Upper lobe of left lung (tissue), 6 donors: Measurements from ENCODE around the gene CMTM4. TPM values are rescaled to one million over a fixed set of nuclear protein-coding genes. Genes with fewer than 3 reads are reported as not detected.

Source experiments
- ATAC-seq, 2 donors: fragments of 200-7000 bp; cut with Tn5 transposase; one replicate each; pipeline ENCODE4 v1.9.1; 2022; ENCODE audit warnings: mild to moderate bottlenecking in 2 of 2, moderate library complexity in 2 of 2; ENCODE audit not compliant: low FRiP score in 2 of 2
- DNase-seq, 2 donors: peaks; one replicate each; pipeline ENCODE4 v3.0.0-alpha.2; 2019 to 2020
- H3K27ac ChIP-seq, 4 donors: fragments of 200-600 bp; sonication (generic); one replicate each; pipeline ENCODE4 v1.5.1; 2016 to 2019
- H3K27me3 ChIP-seq, 4 donors: fragments of 200-600 bp; sonication (generic); one replicate each; pipeline ENCODE4 v1.5.1; 2017 to 2019
- H3K36me3 ChIP-seq, 4 donors: fragments of 200-600 bp; sonication (generic); one replicate each; pipeline ENCODE4 v1.5.1; 2016 to 2019
- H3K4me1 ChIP-seq, 4 donors: fragments of 200-600 bp; sonication (generic); one replicate each; pipeline ENCODE4 v1.5.1; 2018 to 2019
- H3K4me3 ChIP-seq, 4 donors: fragments of 200-600 bp; sonication (generic); one replicate each; pipeline ENCODE4 v1.5.1; 2017 to 2019; ENCODE audit warnings: mild to moderate bottlenecking in 2 of 4, moderate library complexity in 1 of 4
- H3K9me3 ChIP-seq, 4 donors: fragments of 200-600 bp; sonication (generic); one replicate each; pipeline ENCODE4 v1.5.1; 2018 to 2019
- EP300 ChIP-seq, 4 donors: sonication (generic); formaldehyde crosslinking; IDR thresholded peaks; one replicate each; pipeline ENCODE4 v1.5.1; 2017; ENCODE audit warnings: antibody characterized with exemption in 4 of 4, control low read depth in 2 of 4
- POLR2A ChIP-seq, 4 donors: fragments of 450-650 bp; IDR thresholded peaks; one replicate each; pipeline ENCODE4 v1.5.1; 2016 to 2017; ENCODE audit warnings: antibody characterized with exemption in 4 of 4, mild to moderate bottlenecking in 2 of 4
- POLR2AphosphoS5 ChIP-seq, 2 donors: sonication (generic); formaldehyde crosslinking; IDR thresholded peaks; one replicate each; pipeline ENCODE4 v1.5.1; 2017; ENCODE audit warnings: antibody characterized with exemption in 2 of 2
- WGBS, 2 donors: methylation state at CpG; one replicate each; pipeline ENCODE4 v1.1.5; 2017 to 2018; 5-methylcytosine and 5-hydroxymethylcytosine counted together
- total RNA-seq, 6 donors: library from RNA; depleted of rRNA in 4 of 6; stranded (reverse); fragments of >200 nt in 4 of 6; gene quantifications; one replicate each; pipeline versions ENCODE4 v1.1.0 to v1.2.1, GENCODE V29; 2016 to 2021
- TF ChIP-seq, protein P1 (sequence below), 6 experiments: fragments of 450-650 bp in 4 of 6; fragments of 200-600 bp in 2 of 6; sonication (generic) in 2 of 6; IDR thresholded peaks; one replicate each; pipeline ENCODE4 v1.5.1; 2016 to 2019; ENCODE audit warnings: antibody characterized with exemption in 6 of 6
- donor health status: DM: no; HTN: no; CAD: no; lungs with moderate emphysema.
- donor health status: DM: no; HTN: yes; CAD: no; lungs with severe emphysema.

CMTM4 gene
- total RNA-seq, 6 donors from 2014 or later: 35.6 to 82.1 (median 55.1) TPM

DNA sequence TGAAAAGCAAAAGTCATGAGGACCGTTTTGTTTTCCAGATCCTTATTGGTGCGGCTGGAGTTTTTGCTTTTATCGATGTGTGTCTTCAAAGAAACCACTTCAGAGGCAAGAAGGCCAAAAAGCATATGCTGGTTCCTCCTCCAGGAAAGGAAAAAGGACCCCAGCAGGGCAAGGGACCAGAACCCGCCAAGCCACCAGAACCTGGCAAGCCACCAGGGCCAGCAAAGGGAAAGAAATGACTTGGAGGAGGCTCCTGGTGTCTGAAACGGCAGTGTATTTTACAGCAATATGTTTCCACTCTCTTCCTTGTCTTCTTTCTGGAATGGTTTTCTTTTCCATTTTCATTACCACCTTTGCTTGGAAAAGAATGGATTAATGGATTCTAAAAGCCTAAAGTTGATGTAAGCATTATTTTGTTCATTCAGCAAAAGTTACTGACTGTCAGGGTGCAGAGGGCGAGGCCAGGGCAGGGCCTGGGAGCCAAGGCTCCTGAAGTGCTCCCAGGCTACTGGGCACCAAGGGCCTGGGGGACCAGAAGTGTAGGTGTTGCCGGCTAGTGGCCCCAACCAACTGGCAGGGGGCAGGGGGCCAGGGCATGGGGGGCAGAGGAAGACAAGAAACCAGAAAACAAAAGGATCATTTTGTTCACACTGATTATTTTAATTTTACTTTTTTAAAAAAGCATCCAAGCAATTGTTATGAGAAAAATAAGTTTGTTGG, 108.5 kb downstream of the CMTM4 start:
- ATAC-seq (no peak), DNase-seq (no peak)
- TF ChIP-seq POLR2AphosphoS5 (IDR thresholded peaks at IDR 0.05) (no peak), POLR2A (IDR thresholded peaks at IDR 0.05) (no peak), EP300 (IDR thresholded peaks at IDR 0.05) (no peak)
- TF ChIP-seq, protein P1, sequence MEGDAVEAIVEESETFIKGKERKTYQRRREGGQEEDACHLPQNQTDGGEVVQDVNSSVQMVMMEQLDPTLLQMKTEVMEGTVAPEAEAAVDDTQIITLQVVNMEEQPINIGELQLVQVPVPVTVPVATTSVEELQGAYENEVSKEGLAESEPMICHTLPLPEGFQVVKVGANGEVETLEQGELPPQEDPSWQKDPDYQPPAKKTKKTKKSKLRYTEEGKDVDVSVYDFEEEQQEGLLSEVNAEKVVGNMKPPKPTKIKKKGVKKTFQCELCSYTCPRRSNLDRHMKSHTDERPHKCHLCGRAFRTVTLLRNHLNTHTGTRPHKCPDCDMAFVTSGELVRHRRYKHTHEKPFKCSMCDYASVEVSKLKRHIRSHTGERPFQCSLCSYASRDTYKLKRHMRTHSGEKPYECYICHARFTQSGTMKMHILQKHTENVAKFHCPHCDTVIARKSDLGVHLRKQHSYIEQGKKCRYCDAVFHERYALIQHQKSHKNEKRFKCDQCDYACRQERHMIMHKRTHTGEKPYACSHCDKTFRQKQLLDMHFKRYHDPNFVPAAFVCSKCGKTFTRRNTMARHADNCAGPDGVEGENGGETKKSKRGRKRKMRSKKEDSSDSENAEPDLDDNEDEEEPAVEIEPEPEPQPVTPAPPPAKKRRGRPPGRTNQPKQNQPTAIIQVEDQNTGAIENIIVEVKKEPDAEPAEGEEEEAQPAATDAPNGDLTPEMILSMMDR (IDR thresholded peaks at IDR 0.05): no peak
- Histone ChIP-seq H3K27me3 (no peaks in the 10 kb centered on the region), H3K4me3 (peak overlapping the region in 1 of 4 donors; percentile 3), H3K27ac (peak overlapping the region in 3 of 4 donors; percentile 15 to 69 (median 27)), H3K9me3 (no peaks in the 10 kb centered on the region), H3K4me1 (peaks cover 11 to 24% (median 23%) of the 10 kb centered on the region in 4 donors), H3K36me3 (no peaks in the 10 kb centered on the region)
- 58 to 75% methylated on average over 7 of the region's 7 CpGs for WGBS, 2 donors

DNA sequence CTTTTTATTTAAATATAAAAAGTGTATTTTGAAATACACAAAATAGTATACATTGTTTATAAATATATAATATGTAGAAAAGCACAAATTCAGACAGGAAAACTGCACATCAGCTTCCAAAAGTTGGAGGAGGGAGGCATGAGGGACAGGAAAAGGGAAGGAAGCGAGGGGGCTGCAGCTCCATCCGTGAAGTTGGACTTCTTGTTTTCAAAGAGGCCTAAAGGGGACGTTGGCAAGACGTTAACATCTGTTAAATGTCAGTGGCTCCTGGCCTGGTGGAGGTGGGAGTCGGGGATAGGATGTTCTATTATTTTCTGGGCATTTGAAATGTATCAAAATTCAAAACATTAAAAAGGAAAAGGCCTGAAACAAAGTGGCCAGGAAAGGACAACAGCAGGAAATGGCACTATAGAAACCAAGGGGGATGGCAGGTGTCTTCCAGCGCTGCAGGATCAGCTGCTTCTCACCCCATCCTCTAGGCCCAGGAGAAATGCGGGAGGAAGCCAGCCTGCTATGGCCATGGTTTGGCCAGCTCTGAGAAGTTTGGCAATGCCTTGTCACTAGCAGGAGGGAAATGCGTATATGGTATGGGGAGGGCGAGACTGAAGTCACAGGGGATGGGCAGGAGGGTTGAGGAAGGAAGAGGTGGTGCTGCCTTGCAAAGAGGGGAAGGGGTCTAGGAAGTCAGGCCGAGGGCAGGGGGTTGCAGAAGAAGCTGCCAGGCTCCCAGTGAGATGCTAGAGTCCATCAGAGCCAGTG, 110.9 kb downstream of the CMTM4 start:
- Histone ChIP-seq H3K4me3 (no peak overlapping the region), H3K27ac (peak overlapping the region in 3 of 4 donors; percentile 39 to 69 (median 64)), H3K36me3 (no peaks in the 10 kb centered on the region), H3K27me3 (no peaks in the 10 kb centered on the region), H3K9me3 (no peaks in the 10 kb centered on the region), H3K4me1 (peaks cover 11 to 24% (median 23%) of the 10 kb centered on the region in 4 donors)
- ATAC-seq: peak; percentile 39 to 46
- DNase-seq: peak in 1 of 2 donors; percentile 55
- WGBS, 2 donors: 50 to 53% methylated on average over 10 of the region's 10 CpGs
- TF ChIP-seq, protein P1 (IDR thresholded peaks at IDR 0.05): no peak
- peak in 1 of 2 donors; percentile 44 for TF ChIP-seq POLR2AphosphoS5 (IDR thresholded peaks at IDR 0.05)

DNA sequence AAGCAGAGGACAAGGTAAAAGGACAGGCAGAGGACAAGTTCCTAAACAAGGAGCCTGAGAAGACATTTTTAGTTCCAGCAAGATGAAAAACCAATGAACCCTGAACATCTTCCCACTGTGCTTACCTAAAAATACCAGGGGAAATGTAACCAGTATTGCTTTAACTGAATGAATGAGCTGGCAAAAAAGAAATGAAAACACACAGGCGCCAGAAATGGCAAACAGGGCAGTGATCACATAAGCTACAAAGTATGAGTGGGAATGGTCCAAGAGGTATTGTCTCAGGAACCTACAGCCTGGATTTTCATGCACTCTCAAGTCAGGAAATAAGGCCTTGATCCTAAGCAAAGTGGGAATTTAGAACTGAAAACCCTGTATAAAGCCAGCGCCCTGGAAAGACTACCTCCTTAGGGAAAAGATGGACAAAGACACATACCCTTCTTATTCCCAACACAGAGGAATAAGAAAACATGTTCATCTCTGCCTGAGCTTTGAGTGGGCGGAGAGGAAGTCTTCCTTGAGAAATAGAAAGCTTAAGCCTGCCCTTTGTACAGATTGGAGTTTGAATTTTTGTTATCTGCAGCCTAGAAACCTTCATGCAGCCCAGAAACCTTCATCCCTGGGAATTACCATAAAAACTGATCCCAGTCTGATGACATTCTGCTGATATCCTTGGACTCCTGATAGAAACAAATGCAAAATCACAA, 115.1 kb downstream of the CMTM4 start:
- DNase-seq (no peak), ATAC-seq (no peak)
- 56 to 89% methylated on average over 3 of the region's 3 CpGs for WGBS, 2 donors
- Histone ChIP-seq H3K4me1 (peaks cover 19 to 24% (median 22%) of the 10 kb centered on the region in 4 donors), H3K27ac (no peak overlapping the region), H3K9me3 (no peaks in the 10 kb centered on the region), H3K4me3 (no peak overlapping the region), H3K27me3 (peaks cover 0 to 3% (median 0%) of the 10 kb centered on the region in 4 donors), H3K36me3 (no peaks in the 10 kb centered on the region)
- no peak for TF ChIP-seq POLR2A (IDR thresholded peaks at IDR 0.05)
- TF ChIP-seq, protein P1 (IDR thresholded peaks at IDR 0.05): no peak
- TF ChIP-seq POLR2AphosphoS5 (IDR thresholded peaks at IDR 0.05): no peak
- no peak for TF ChIP-seq EP300 (IDR thresholded peaks at IDR 0.05)

DNA sequence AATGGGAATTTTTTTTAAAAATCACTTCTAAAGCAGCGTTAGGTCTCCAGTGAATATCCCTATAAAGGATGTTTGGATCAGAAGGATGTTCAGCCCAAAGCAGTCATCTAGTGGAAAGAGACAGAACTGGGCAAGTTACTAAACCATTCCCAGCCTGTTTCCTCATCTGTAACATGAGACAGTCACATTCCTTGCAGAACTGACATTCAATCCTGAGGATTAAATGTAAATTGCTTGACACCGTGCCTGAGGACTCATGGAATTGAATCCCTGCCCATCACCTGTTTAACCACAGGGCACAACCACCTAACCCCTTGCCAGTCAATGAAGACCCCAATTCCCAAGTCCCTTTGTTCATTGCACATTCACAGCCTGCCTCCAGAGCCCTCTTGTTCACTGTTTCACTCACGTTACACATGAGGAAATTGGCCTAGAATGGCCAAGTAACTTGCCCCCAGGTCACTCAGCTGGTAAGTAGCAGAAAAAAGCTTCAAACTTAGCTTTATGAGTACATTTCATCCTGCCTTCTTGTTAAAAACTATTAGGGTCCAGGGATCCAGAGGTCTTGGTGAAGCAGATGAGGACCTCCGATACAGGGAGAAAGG, 115.8 kb downstream of the CMTM4 start:
- no peak overlapping the region for H3K4me3 ChIP-seq
- peaks cover 12 to 17% (median 15%) of the 10 kb centered on the region in 4 donors for H3K4me1 ChIP-seq
- 87 to 92% methylated on average over 4 of the region's 4 CpGs for WGBS, 2 donors
- no peak for TF ChIP-seq POLR2AphosphoS5 (IDR thresholded peaks at IDR 0.05)
- TF ChIP-seq, protein P1 (IDR thresholded peaks at IDR 0.05): no peak
- TF ChIP-seq POLR2A (IDR thresholded peaks at IDR 0.05): no peak
- TF ChIP-seq EP300 (IDR thresholded peaks at IDR 0.05): no peak
- DNase-seq (no peak), ATAC-seq (peak in 1 of 2 donors; percentile 66)
- H3K9me3 ChIP-seq: no peaks in the 10 kb centered on the region
- H3K36me3 ChIP-seq: no peaks in the 10 kb centered on the region
- H3K27ac ChIP-seq: no peak overlapping the region
- H3K27me3 ChIP-seq: peaks cover 0 to 3% (median 0%) of the 10 kb centered on the region in 4 donors
